Measurements from ENCODE around the gene PARD6G. TPM values are rescaled to one million over a fixed set of nuclear protein-coding genes. Genes with fewer than 3 reads are reported as not detected.

PARD6G gene
- total RNA-seq, 2 donors from 2014 or later = 2.6 to 3.1 TPM

DNA sequence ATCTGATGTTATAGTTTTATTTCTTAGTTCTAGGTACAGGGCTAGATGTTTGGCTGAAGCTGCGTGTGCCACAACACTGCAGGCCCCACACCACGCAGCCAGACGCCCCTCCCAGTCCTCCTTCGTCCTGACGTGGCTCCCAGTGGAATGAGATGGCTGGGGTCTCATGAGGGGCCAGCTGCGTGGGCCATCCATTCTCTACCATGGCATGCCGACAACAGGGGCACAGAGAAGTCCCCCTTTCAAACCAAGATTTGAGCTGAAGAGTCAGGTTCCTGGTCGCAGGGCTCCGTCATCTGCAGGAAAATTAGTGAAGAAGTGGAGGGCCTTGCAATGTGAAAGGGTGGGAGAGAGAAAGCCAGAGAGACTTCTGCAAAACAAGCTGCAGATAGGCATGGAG is 64.5 kb downstream of the PARD6G start:
- no peak overlapping the region for H3K27ac ChIP-seq
- 76 to 86% methylated on average over 9 of the region's 9 CpGs for WGBS, 2 donors
- ATAC-seq (no peak), DNase-seq (no peak)
- TF ChIP-seq POLR2A (IDR thresholded peaks at IDR 0.05) (no peak), CTCF (IDR thresholded peaks at IDR 0.05) (no peak)
- H3K9me3 ChIP-seq = no peaks in the 10 kb centered on the region
- intact Hi-C loops (cut with DNase I) = no loop called here
- no peaks in the 10 kb centered on the region for H3K36me3 ChIP-seq (replicated peaks in 1 of 2; ENCODE audit: insufficient read depth in 1 of 2, low read depth in 2 of 2)
- no peaks in the 10 kb centered on the region for H3K4me1 ChIP-seq
- no peak overlapping the region for H3K4me3 ChIP-seq
- H3K27me3 ChIP-seq = no peaks in the 10 kb centered on the region

GRCh38 chr18:80181642-80182461 is 65.5 kb downstream of the PARD6G start:
- Histone ChIP-seq H3K27me3 (no peaks in the 10 kb centered on the region), H3K4me3 (no peak overlapping the region), H3K4me1 (no peaks in the 10 kb centered on the region), H3K36me3 (replicated peaks in 1 of 2; ENCODE audit: insufficient read depth in 1 of 2, low read depth in 2 of 2) (no peaks in the 10 kb centered on the region), H3K9me3 (no peaks in the 10 kb centered on the region), H3K27ac (no peak overlapping the region)
- WGBS, 2 donors = 65 to 74% methylated on average over 10 to 12 of the region's 12 CpGs
- DNase-seq (no peak), ATAC-seq (no peak)
- intact Hi-C loops (cut with DNase I) = no loop called here
- TF ChIP-seq POLR2A (IDR thresholded peaks at IDR 0.05) = no peak
- no peak for TF ChIP-seq CTCF (IDR thresholded peaks at IDR 0.05)

GRCh38 chr18:80180778-80181564 is 66.3 kb downstream of the PARD6G start:
- Histone ChIP-seq H3K27ac (no peak overlapping the region), H3K36me3 (replicated peaks in 1 of 2; ENCODE audit: insufficient read depth in 1 of 2, low read depth in 2 of 2) (no peaks in the 10 kb centered on the region), H3K4me1 (no peaks in the 10 kb centered on the region), H3K27me3 (no peaks in the 10 kb centered on the region), H3K4me3 (no peak overlapping the region), H3K9me3 (no peaks in the 10 kb centered on the region)
- DNase-seq = no peak
- intact Hi-C loops (cut with DNase I) = no loop called here
- ATAC-seq = no peak
- TF ChIP-seq CTCF (IDR thresholded peaks at IDR 0.05) (no peak), POLR2A (IDR thresholded peaks at IDR 0.05) (no peak)
- WGBS, 2 donors = 91 to 92% methylated on average over 13 to 33 of the region's 33 CpGs

DNA sequence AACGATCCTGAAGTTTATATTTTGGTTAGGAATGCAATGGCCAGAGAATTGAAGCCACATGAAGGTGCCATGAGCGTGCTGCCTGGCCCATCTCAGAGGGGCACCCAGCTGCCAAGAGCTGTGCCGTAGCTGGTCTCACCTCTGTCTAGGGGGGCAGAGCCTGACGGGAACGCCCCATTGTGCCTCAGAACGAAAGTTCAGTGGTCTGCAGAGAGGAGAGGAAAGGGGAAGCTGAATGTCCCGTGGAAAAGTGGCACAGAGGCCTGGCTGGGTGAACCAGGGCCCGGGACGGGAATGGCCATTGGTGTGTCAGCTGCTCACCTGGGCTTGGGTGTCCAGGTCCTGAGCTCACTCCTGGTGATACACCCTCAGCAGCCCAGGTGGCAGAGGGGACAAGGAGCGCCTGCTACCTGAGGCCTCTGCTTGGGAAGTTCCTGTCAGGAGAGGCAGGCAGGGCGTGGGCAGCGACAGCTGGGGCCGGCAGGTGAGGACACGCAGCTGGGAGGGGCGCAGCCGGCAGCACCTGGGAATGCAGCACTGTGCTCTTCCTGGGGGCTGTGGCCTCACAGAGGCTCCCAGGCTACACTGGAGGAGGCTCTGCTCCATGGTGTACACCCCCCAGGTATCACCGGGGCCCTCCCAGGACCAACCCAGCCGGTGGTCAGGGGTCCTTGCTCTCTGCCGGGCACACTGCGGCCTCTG is 67.3 kb downstream of the PARD6G start:
- DNase-seq (no peak), ATAC-seq (no peak)
- H3K9me3 ChIP-seq = no peaks in the 10 kb centered on the region
- no peak for TF ChIP-seq CTCF (IDR thresholded peaks at IDR 0.05)
- TF ChIP-seq POLR2A (IDR thresholded peaks at IDR 0.05) = no peak
- no peak overlapping the region for H3K4me3 ChIP-seq
- WGBS, 2 donors = 71% methylated on average over 6 to 20 of the region's 20 CpGs
- H3K4me1 ChIP-seq = no peaks in the 10 kb centered on the region
- no peak overlapping the region for H3K27ac ChIP-seq
- H3K36me3 ChIP-seq (replicated peaks in 1 of 2; ENCODE audit: insufficient read depth in 1 of 2, low read depth in 2 of 2) = no peaks in the 10 kb centered on the region
- intact Hi-C loops (cut with DNase I) = no loop called here
- H3K27me3 ChIP-seq = no peaks in the 10 kb centered on the region

Data from body of pancreas (tissue), 4 donors.